HFF-Myc (cell line): ENCODE results near the gene CXXC5.
"Not testable (repeated sequence)": the region's sequence is repeated elsewhere in the genome, so short reads cannot be mapped to it uniquely, and the experiment has no call there.

Experiments used
- DNase-seq: peaks from one replicate; pipeline ENCODE4 v3.0.0-alpha.2; 2011; ENCODE audit warnings: low read depth; ENCODE audit errors: extremely low read depth
- H3K4me3 ChIP-seq: replicated peaks from 2 replicates; pipeline ENCODE4 v1.5.1; 2011; ENCODE audit warnings: low read depth, mild to moderate bottlenecking, control low read depth, low read length
- CTCF ChIP-seq: IDR thresholded peaks from 2 replicates; pipeline ENCODE4 v1.5.1; 2012; ENCODE audit warnings: mild to moderate bottlenecking, low read depth, low read length, control low read depth; ENCODE audit errors: missing control alignments

The CXXC5 gene

GRCh38 chr5:139648205-139649081 is at the start of gene CXXC5:
CXXC5 (plus strand) TSS chr5:139648349; CDS start chr5:139680524, 32,175 bp downstream.
- TF ChIP-seq CTCF = no peak
- H3K4me3 ChIP-seq = peak within 1 kb of the TSS; percentile 62
- DNase-seq = no peak

- DNase-seq, H3K4me3 ChIP-seq: not testable (repeated sequence)
Observed at GRCh38 chr5:139598601-139598965, 49.6 kb upstream of the CXXC5 start.

GRCh38 chr5:139600336-139600949 is 47.7 kb upstream of the CXXC5 start:
- TF ChIP-seq CTCF = no peak
- DNase-seq = no peak

GRCh38 chr5:139601429-139601828 is 46.7 kb upstream of the CXXC5 start:
- H3K4me3 ChIP-seq = no peak overlapping the region
- DNase-seq = no peak
- no peak for TF ChIP-seq CTCF

More at GRCh38 chr5:139600336-139600949, 47.7 kb upstream of the CXXC5 start:
- no peak overlapping the region for H3K4me3 ChIP-seq

GRCh38 chr5:139601948-139602347 is 46.2 kb upstream of the CXXC5 start:
- not testable (repeated sequence) for DNase-seq, H3K4me3 ChIP-seq

GRCh38 chr5:139605887-139606286 is 42.3 kb upstream of the CXXC5 start:
- TF ChIP-seq CTCF = no peak
- H3K4me3 ChIP-seq = no peak overlapping the region
- DNase-seq = no peak

- DNase-seq = no peak
- H3K4me3 ChIP-seq = no peak overlapping the region
- TF ChIP-seq CTCF = no peak
Observed at GRCh38 chr5:139611703-139612584, 36.2 kb upstream of the CXXC5 start.
